HG03196 (cell line): ENCODE measurements around the gene SNX14.

Experiments
- ATAC-seq: cut with Tn5 transposase; IDR thresholded peaks from one replicate; pipeline ENCODE4 v1.9.1; 2021; ENCODE audit not compliant: unreplicated experiment

SNX14 gene

GRCh38 chr6:85516168-85516567 lies 77.5 kb downstream of the SNX14 start:
- no peak for ATAC-seq

DNA sequence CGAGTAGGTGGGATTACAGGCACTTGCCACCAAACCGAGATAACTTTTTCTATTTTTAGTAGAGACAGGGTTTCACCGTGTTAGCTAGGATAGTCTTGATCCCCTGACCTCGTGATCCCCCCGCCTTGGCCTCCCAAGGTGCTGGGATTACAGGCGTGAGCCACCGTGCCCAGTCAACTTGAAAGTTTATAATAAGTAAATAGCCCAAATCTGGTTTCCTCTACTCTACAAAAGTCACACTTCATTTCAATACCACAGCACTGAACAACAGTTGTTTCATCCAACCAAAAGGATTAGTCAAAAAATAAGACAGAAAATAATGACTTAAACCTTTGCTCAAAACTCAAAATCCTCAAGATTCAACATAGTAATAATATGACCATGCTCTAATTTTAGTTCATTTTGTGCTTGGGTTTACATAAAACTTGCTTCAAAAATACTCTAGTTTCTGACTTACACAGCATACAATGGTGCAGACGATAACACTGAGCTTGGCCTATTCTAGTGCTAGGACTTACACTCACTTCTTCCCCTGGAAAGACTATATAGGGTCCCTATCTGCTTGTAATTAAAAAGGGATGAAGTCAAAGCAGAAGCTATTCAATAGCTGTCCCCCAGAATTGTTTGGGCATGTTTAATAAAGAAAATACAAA lies 87.1 kb downstream of the SNX14 start:
- no peak for ATAC-seq

DNA sequence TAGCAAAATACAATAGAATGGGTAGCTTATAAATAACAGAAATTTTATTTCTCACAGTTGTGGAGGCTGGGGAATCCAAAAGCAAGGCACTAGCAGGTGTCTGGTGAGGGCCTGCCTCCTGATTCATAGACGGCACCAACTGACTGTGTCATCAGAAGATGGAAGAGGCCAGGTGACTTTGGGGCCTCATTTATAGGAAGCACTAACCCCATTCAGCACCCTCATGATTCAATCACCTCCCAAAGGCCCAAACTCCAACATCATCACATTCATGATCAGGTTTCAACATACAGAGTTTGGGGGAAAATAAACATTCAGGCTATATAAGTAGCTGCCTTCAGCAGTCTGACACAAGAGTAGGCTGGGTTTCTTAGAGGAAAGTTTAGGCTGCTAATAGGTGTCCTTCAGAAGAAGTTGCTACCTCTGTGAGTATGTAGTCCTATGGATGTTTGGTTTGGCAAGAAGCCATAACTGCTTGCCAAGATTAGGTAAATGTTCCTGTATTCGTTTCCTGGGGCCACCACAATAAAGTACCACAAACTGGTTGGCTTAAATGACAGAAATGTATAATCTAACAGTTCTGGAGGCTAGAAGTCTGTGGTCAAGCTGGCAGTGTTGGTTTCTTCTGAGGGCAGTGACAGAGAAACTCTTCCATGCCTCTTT lies 94.9 kb downstream of the SNX14 start:
- no peak for ATAC-seq

DNA sequence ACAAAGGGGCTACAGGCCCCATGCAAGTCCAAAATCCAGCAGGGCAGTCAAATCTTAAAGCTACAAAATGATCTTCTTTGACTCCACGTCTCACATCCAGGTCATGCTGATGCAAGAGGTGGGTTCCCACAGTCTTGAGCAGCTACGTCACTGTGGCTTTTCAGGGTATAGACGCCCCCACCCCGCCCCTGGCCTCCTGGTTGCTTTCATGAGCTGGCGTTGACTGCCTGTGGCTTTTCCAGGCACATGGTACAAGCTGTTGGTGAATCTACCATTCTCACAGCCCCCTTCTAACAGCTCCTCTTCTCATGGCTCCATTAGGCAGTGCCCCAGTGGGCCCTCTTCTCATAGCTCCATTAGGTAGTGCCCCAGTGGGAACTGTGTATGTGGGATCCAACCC lies 96.8 kb downstream of the SNX14 start:
- ATAC-seq = no peak

DNA sequence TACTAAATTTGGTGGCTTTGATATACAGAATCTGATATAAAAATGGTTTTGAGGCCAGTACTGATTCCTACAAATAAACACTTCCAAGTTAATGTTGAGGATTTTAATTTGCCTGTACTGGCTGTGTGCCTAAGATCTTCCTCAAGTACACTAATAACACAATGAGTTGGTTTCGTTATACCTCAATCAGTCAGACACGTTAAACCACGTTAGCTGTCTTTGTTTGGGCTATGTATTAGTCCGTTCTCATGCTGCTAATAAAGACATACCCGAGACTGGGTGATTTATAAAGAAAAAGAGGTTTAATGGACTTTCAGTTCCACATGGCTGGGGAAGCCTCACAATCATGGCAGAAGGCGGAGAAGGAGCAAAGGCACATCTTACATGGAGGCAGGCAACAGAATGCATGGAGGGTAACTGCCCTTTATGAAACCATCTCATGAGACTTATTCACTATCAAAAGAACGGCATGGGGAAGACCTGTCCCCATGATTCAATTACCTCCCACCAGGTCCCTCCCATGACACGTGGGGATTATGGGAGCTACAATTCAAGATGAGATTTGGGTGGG lies 97.6 kb downstream of the SNX14 start:
- no peak for ATAC-seq

DNA sequence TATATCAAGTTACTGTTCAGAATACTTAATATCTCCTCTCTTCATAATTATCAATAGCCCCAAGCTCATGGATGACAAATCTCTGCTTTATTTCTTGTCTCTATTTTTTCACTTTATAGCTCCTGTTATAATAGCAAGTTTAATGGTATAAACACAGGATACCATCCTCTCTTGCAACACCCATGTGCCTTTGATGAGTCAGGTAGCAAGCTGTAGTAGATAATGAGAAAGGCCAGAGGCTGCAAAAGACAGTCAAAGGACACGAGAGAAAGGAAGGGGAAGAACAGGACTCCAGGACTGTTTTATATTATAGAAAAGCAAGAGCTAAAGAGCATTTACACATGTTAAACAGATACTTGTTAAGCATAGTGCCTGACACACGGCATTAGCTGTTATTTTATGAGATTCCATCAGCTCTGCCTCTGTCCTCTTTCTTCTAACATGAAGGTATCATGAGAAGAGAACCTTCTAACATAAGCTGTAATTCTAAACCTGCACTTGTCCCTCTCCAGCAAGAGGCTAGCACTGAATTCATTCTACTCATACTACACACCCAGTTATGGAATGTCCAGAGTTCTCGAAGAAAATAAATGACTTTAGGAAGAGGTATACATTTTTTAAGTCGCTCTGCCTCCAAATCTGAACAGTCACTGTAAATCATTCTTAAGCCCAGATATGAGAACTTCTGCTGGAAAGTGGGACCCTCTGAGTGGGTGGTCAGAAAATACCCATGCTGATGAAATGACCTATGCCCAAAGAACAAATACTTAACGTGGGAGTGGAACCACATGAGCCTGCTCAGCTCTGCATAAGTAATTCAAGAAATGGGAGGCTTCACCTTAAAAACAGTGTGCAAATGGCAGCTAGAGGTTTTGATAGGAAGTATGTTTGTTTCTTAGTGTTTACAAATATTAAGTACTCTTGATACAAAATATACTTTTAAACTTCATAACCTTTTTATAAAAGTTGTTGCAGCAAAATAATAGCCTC lies 98.8 kb downstream of the SNX14 start:
- ATAC-seq = no peak

DNA sequence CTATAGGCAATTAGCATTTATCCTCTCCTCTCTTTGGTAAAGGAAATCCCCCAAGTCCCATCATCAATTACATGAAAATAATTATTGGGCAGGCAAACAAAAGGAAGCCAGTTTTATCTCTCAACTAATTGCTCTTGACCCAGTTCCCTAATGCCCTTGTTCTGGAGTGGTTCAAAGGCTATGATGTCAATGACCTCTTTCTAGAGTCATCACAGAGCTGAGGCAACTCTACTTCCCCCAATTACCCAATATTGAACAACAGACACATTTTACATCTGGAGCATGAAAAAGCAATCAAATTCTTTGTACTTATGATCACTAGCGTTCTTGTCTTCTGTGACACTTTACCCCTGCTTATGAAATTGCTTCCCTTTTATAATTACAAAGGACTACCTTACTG lies 100.3 kb downstream of the SNX14 start:
- no peak for ATAC-seq

DNA sequence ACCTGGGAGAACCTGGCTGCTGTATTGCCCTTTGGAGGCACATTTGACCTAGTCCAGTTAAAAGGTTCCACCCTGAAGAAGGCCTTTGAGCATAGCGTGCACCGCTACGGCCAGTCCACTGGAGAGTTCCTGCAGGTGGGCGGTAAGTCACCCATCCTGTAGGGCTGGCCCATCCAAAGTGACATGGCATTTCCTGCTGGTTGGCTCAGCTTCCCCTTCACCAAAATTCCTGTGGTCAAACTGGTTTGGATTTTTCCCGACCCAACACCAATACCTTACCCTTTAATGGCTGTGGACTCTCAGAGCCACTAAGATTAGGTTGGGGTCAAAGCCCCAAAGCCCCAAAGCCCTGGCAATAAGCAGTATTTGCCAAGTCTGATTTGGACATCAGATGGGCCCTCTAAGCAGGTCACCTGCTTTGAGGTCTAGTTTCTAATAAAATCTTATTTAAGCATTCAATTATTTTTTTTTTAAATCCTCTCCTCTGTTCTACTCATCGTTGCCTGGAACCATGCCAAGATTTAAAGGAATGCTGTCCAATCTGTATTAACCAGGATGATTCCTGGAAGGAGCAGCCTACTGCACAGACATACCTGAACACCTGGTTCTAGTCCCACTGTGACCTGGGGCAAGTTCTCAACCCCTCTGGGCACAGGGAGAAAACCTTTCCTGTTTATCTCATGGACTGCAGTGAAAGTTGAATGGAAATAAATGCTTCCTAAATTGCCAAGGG lies 103.0 kb downstream of the SNX14 start:
- ATAC-seq = no peak

GRCh38 chr6:85484948-85485347 lies 108.7 kb downstream of the SNX14 start:
- no peak for ATAC-seq

GRCh38 chr6:85483846-85484245 lies 109.8 kb downstream of the SNX14 start:
- no peak for ATAC-seq

GRCh38 chr6:85482905-85483700 lies 110.6 kb downstream of the SNX14 start:
- ATAC-seq = peak; percentile 91

DNA sequence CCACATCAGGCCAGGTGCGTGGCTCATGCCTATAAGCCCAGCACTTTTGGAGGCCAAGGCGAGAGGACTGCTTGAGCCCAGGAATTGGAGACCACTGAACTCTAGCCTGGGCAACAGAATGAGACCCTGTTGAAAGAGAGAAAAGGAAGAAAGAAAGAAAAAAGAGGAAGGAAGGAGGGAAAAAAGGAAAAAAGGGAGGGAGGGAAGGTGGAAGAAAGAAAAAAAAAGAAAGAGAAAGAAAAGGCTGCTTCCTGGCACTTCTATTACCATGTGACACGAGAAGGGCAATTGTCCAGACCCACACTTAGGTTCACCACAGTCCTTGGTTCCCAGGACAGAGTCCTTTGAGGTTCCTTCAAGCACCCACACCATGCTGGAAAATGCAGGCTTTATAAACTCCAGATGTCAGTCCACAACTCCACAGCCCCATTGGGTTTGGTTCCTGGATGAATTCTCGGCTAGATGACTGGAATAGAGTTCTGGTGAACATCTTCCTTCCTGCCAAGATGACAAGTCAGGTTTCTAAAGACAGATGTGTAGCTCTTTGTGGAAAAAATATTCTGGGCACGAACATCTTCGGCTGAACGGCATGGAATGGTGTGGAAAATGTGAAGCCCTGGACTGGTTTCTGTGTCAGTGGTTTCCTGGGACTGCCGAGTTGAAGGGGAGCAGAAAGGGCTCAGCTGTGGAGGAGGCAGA lies 111.3 kb downstream of the SNX14 start:
- peak; percentile 19 for ATAC-seq

GRCh38 chr6:85479208-85479607 lies 114.5 kb downstream of the SNX14 start:
- no peak for ATAC-seq

DNA sequence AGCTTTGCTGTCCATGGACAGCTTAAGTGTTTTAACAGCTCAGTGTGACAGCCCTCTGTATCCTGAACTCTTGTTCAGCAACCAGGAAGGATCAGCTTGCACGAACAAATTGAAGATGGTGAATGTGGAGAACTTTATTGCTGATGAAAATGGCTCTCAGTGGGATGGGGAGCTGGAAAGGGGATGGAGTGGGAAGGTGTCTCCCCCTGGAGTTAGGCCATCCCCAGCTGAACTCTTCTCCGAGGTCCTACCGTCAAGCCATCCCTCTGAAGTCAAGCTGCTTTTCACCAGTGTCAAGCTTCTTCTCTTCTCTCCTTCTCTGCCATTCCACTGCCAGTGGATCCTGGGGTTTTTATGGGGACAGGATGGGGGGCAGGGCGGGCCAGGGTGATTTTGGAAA lies 117.1 kb downstream of the SNX14 start:
- no peak for ATAC-seq

GRCh38 chr6:85473748-85474147 lies 119.9 kb downstream of the SNX14 start:
- no peak for ATAC-seq

DNA sequence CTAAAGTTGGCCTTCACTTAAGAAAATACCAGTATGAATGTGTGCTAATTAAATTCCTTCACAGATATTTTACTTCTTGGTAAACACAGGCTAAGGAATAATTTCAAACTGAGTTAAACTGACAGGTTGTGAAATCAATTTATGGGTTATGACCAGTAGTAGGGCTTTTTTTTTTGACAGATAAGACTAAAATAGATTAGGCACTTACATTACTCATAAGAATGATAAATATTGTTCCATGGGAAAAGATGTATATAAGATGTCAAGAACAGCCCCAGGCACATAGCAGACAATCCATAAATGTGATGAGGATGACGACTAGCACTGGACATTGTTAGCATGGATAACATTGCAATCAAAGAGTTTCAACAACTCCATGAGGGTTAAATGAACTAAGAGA lies 120.9 kb downstream of the SNX14 start:
- ATAC-seq = no peak

DNA sequence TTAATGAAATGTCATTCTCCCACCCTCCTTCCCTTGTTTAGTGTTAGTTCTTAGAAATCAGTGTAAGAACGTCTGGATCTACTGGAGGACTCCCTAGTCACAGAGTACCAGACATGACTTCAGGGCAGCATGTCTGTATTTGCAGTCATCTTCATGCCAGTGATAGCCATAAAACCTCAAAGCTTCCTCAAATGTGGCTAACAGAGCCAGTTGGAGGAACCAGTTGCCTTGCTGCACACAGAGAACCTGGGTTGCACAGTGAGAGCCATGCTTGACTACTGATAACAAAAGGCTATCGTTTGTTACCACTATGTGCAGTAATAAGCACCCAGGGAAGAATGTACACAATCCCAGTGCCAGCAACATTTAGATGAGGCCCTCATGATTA lies 123.6 kb downstream of the SNX14 start:
- ATAC-seq = no peak

DNA sequence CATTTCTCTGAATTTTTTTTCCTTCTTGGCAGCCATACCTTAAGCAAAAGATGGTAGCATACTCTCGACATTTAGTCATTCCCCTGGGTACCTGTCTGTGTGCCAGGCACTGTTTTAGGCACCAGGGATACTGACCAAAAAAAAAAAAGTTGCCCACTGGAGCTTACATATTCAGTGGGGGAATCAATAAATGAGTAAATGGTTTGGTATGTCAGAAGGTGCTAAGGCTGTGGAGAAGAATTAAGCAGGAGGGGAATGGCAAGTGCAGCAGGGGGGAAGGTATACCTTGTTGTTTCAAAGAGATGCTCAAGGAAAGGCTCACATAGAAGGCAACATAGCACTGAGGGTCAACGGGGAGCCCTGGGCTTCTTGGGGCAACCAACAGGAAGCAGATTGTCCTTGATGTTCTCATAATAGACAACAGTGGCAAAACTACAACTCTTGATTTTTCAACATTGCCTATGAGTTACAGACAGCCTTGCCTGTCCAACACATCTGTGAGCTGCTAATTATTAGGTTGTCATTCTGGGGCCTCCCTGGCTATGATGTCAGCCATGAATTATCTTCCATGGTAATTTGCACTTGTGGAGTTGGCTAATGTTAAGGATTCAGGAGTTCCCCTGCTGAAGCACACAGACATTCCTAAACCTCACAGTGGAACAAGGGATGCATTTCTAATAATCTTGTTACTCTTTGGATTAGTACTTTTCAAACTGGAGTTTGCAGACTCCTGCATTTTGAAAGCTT lies 124.2 kb downstream of the SNX14 start:
- no peak for ATAC-seq

DNA sequence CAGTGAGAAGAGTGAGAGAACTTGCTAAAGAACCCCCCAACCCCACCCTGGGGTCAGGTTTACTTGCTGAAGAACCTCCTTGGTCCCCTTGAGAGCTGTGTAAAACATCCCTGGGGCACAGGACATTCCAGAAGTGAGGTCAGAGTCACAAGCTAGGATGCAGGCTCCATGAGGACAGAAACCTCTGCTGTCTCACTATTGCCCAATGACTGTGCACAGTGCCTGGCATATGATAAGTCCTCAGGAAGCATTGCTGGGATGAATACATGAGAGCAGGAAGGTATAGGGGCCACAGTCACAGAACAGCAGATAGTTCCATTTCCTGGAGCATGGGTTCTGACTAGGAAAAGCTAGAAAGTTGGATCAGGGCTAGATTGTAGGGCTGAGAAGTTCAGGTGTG lies 125.3 kb downstream of the SNX14 start:
- ATAC-seq = no peak
